ENCODE results near the gene SCGB1D4.

Gene SCGB1D4

GRCh38 chr11:62315431-62315830, 16.6 kb upstream of the SCGB1D4 start:
- H3K4me3 ChIP-seq (replicated peaks in 1 of 2; ENCODE audit: low read depth in 2 of 2, low read length in 2 of 2): no peak overlapping the region
- DNase-seq (ENCODE audit: low read depth in 2 of 2): no peak
- TF ChIP-seq CTCF (IDR thresholded peaks at IDR 0.05; ENCODE audit: low read depth, low read length): no peak

GRCh38 chr11:62309991-62310390, 11.1 kb upstream of the SCGB1D4 start:
- TF ChIP-seq CTCF (IDR thresholded peaks at IDR 0.05; ENCODE audit: low read depth, low read length): no peak
- DNase-seq (ENCODE audit: low read depth in 2 of 2): no peak
- no peak overlapping the region for H3K4me3 ChIP-seq (replicated peaks in 1 of 2; ENCODE audit: low read depth in 2 of 2, low read length in 2 of 2)

GRCh38 chr11:62307950-62308349, 9.1 kb upstream of the SCGB1D4 start:
- no peak overlapping the region for H3K4me3 ChIP-seq (replicated peaks in 1 of 2; ENCODE audit: low read depth in 2 of 2, low read length in 2 of 2)
- no peak for TF ChIP-seq CTCF (IDR thresholded peaks at IDR 0.05; ENCODE audit: low read depth, low read length)
- DNase-seq (ENCODE audit: low read depth in 2 of 2): no peak

- DNase-seq (ENCODE audit: low read depth in 2 of 2): no peak
- no peak for TF ChIP-seq CTCF (IDR thresholded peaks at IDR 0.05; ENCODE audit: low read depth, low read length)
- no peak overlapping the region for H3K4me3 ChIP-seq (replicated peaks in 1 of 2; ENCODE audit: low read depth in 2 of 2, low read length in 2 of 2)
Observed at GRCh38 chr11:62306227-62306626, 7.4 kb upstream of the SCGB1D4 start.

GRCh38 chr11:62295504-62295903, 3.4 kb downstream of the SCGB1D4 start:
- DNase-seq (ENCODE audit: low read depth in 2 of 2): peak; percentile 33 to 39
- H3K4me3 ChIP-seq (replicated peaks in 1 of 2; ENCODE audit: low read depth in 2 of 2, low read length in 2 of 2): no peak overlapping the region
- no peak for TF ChIP-seq CTCF (IDR thresholded peaks at IDR 0.05; ENCODE audit: low read depth, low read length)

GRCh38 chr11:62280452-62280851, 18.4 kb downstream of the SCGB1D4 start:
- no peak for DNase-seq (ENCODE audit: low read depth in 2 of 2)
- no peak for TF ChIP-seq CTCF (IDR thresholded peaks at IDR 0.05; ENCODE audit: low read depth, low read length)
- H3K4me3 ChIP-seq (replicated peaks in 1 of 2; ENCODE audit: low read depth in 2 of 2, low read length in 2 of 2): no peak overlapping the region

- no peak overlapping the region for H3K4me3 ChIP-seq (replicated peaks in 1 of 2; ENCODE audit: low read depth in 2 of 2, low read length in 2 of 2)
- DNase-seq (ENCODE audit: low read depth in 2 of 2): no peak
- TF ChIP-seq CTCF (IDR thresholded peaks at IDR 0.05; ENCODE audit: low read depth, low read length): no peak
Observed at GRCh38 chr11:62273789-62274275, 25.0 kb downstream of the SCGB1D4 start.

Measured in cardiac fibroblast (primary cell).